GM12872 (cell line): ENCODE measurements around the gene SLC19A3.

Source experiments
- TF ChIP-seq, protein P1 (sequence below): IDR thresholded peaks from 3 replicates; pipeline ENCODE4 v1.5.1; 2011; ENCODE audit warnings: low read depth, mild to moderate bottlenecking, low read length, moderate library complexity; ENCODE audit not compliant: insufficient read depth

SLC19A3 gene

DNA sequence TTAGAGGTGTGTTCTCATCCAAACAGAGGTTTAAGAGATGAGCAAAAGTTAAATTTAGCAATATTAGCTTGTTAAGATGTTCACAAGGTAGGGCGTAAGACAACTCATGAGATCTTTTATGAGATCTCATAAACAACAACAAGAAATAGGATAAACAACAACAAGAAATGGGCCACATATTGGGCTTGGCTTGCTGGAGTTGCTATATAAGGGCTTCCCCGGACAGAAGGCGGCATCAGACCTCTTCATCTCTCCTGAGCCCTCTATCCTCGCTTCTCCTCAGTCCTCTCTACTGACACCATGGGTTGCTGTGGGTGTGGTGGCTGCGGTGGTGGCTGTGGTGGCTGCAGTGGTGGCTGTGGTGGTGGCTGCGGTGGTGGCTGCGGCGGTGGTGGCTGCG lies 27.8 kb upstream of the SLC19A3 start, which contains the start of gene SCYGR8:
Gene SCYGR8 (plus strand): TSS at position 301 of the 400 bp plus-strand sequence. CDS start 0 bp downstream, at position 301.
- TF ChIP-seq, protein P1, sequence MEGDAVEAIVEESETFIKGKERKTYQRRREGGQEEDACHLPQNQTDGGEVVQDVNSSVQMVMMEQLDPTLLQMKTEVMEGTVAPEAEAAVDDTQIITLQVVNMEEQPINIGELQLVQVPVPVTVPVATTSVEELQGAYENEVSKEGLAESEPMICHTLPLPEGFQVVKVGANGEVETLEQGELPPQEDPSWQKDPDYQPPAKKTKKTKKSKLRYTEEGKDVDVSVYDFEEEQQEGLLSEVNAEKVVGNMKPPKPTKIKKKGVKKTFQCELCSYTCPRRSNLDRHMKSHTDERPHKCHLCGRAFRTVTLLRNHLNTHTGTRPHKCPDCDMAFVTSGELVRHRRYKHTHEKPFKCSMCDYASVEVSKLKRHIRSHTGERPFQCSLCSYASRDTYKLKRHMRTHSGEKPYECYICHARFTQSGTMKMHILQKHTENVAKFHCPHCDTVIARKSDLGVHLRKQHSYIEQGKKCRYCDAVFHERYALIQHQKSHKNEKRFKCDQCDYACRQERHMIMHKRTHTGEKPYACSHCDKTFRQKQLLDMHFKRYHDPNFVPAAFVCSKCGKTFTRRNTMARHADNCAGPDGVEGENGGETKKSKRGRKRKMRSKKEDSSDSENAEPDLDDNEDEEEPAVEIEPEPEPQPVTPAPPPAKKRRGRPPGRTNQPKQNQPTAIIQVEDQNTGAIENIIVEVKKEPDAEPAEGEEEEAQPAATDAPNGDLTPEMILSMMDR: no peak

DNA sequence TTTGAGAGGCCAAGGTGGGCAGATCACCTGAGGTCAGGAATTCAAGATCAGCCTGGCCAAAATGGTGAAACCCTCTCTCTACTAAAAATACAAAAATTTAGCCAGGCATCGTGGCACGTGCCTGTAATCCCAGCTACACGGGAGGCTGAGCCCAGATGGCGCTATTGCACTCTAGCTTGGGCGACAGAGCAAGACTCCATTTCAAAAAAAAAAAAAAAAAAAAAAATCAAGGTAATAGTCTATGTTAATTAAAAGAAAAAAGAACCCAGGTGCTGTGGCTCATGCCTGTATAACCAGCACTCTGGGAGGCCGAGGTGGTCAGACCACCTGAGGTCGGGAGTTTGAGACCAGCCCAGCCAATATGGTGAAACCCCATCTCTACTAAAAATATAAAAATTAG lies 22.9 kb upstream of the SLC19A3 start:
- TF ChIP-seq, protein P1: 0 out of 3 replicates have a peak, but pooled peaks have one; percentile 13

DNA sequence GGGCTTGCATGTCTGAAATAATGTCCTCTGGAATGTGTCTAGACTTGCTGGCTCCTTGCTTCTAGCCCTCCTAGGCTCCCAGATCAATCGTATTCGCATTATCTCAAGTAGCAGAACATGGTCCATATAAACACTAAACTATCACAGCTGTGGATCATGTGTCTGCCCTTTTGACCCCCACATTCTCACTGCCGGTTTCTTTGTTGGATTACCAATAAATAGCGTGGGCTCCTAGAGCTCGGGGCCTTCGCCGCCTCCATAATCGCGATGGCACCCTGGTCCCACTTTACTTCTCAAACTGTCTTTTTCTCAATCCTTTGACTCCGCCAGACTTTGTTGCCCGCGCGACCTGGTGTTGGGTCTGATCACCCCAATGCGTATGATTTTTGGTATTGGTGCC lies 21.5 kb upstream of the SLC19A3 start:
- TF ChIP-seq, protein P1: no peak

DNA sequence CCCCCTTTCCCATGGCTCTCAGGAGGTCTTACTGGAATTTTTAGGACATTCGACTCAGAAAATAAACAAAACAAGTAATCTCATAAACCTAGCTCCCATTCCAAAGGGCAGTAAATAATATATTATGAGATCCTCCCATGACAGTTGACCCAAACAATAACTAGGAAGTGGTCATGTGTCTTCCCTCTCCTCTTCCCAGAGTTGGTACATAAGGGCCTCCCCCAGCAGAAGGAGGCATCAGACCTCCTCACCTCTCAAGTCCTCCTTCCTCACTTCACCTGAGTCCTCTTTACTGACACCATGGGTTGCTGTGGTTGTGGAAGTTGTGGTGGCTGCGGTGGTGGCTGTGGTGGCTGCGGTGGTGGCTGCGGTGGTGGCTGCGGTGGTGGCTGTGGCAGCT lies 10.2 kb upstream of the SLC19A3 start, which contains the start of gene SCYGR7:
Gene SCYGR7 (plus strand): TSS at position 301 of the 400 bp plus-strand sequence. CDS start 0 bp downstream, at position 301.
- TF ChIP-seq, protein P1: no peak

DNA sequence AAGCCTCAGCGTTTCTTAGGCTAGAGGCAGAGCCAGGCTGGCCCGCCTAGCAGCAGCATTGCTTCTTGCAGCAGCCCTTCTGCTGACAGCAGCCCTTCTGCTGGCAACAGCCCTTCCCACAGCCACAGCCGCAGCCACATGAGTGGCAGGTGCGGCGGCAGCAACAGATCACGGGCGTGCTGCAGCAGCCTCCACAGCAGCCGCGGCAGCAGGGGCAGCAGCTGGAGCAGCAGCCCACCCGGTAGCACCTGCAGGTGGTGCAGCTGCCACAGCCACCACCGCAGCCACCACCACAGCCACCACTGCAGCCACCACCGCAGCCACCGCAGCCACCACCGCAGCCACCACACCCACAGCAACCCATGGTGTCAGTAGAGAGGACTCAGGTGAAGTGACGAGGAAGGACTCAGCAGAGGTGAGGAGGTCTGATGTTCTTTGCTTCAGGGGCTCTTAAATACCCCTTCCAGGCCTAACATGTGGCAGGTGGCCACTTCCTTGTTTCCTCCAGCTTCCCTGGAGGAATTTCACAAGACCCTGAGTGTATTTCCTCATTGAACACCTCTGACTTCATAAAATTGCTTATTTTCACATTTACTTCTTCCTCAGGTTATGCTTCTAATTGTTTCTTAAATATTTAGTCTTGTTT lies 6.7 kb upstream of the SLC19A3 start, which contains the start of gene SCYGR6:
Gene SCYGR6 (minus strand): TSS at position 364 of the 646 bp plus-strand sequence. CDS start 0 bp downstream, at position 364.
- TF ChIP-seq, protein P1: no peak

DNA sequence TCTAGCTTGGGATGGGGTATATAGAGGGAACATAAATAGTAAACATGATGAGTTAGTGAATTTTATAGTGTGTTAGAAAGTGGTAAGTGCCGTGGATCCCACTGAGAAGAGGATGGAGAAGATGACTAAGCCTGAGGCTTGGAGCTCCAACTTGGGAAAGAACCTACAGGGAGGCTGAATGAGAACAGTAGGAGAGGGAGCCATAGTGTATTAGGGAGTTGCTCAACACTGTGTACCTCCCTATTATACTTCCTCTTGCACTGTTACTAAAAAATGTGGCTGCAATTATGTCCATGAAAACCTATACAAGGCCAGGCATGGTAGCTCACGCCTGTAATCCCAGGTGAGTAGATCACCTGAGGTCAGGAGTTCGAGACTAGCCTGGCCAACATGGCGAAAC lies 2.9 kb upstream of the SLC19A3 start:
- TF ChIP-seq, protein P1: no peak

DNA sequence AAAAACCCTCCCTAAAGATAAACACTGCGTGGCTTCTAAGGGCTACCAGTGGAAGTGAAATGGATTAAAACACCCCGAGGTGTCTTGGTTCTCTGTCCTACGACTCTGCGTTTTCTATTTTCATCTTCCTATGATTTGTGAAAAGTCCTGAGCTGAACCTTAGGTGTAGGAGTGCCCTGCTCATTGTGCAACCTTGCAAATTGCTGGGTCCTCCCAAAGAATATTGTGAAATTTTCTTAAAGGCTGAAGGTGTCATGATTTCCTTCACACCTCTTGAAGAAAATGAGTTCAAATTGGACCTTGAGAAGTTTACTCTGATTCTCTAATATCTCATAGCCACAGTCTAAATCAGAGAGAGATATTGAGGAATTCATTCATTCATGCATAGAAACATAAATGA lies 1.8 kb upstream of the SLC19A3 start:
- TF ChIP-seq, protein P1: no peak
